Stomach (tissue), 9 donors: ENCODE results near the gene ADRB1. TPM values are rescaled to one million over a fixed set of nuclear protein-coding genes. Genes with fewer than 3 reads are reported as not detected.
A peak's percentile ranks its signal among the peaks of the same experiment; 100 is the strongest.

ENCODE experiments used
- DNase-seq, 2 donors: peaks; one replicate each; pipeline versions ENCODE4 v3.0.0 to v3.0.0-alpha.2; 2013 to 2019
- H3K27ac ChIP-seq, 5 donors: fragments of 200-600 bp in 4 of 5; sonication (generic) in 4 of 5; one replicate each; pipeline ENCODE4 v1.5.1; 2013 to 2019; ENCODE audit warnings: mild to moderate bottlenecking in 1 of 5, moderate library complexity in 1 of 5
- H3K27me3 ChIP-seq, 3 donors: fragments of 200-600 bp; sonication (generic); one replicate each; pipeline ENCODE4 v1.5.1; 2017 to 2019; ENCODE audit warnings: mixed run types in 1 of 3
- H3K36me3 ChIP-seq, 4 donors: fragments of 200-600 bp; sonication (generic); 1 replicate in 3 of 4; 2 replicates in 1 of 4; pipeline ENCODE4 v1.5.1; 2016 to 2019
- H3K4me1 ChIP-seq, 4 donors: fragments of 200-600 bp; sonication (generic); one replicate each; pipeline ENCODE4 v1.5.1; 2016 to 2019
- H3K4me3 ChIP-seq, 4 donors: fragments of 200-600 bp; sonication (generic) in 3 of 4; one replicate each; pipeline ENCODE4 v1.5.1; 2016 to 2019; ENCODE audit warnings: mild to moderate bottlenecking in 1 of 4
- H3K9me3 ChIP-seq, 4 donors: fragments of 200-600 bp; sonication (generic); one replicate each; pipeline ENCODE4 v1.5.1; 2016 to 2019
- EP300 ChIP-seq: sonication (generic); formaldehyde crosslinking; IDR thresholded peaks from one replicate; pipeline ENCODE4 v1.6.1; 2017; ENCODE audit warnings: antibody characterized with exemption
- POLR2A ChIP-seq, 4 donors: fragments of 450-650 bp; IDR thresholded peaks; one replicate each; pipeline ENCODE4 v1.6.1; 2016; ENCODE audit warnings: antibody characterized with exemption in 4 of 4, control low read depth in 2 of 4, mild to moderate bottlenecking in 1 of 4, moderate library complexity in 1 of 4
- POLR2AphosphoS5 ChIP-seq, 3 donors: sonication (generic); formaldehyde crosslinking; IDR thresholded peaks; one replicate each; pipeline ENCODE4 v1.6.1; 2016; ENCODE audit warnings: antibody characterized with exemption in 3 of 3
- WGBS, 5 donors: extraction: QIAGEN DNeasy Blood & Tissue Kit in 3 of 5; methylation state at CpG; one replicate each; pipeline versions ENCODE4 v1.1.5 to v1.1.7; 2013 to 2018; 5-methylcytosine and 5-hydroxymethylcytosine counted together
- intact Hi-C: fragments of 100-400 bp; cut with DNase I; formaldehyde crosslinking; loops from one replicate; pipeline ENCODE4 v1.15.1; 2023; ENCODE audit warnings: low total_unique reads
- polyA plus RNA-seq, 3 donors: library from polyadenylated mRNA; stranded (reverse); fragments of 200-250 nt; gene quantifications; one replicate each; pipeline ENCODE4 v1.2.3, GENCODE V29; 2013
- total RNA-seq, 5 donors: library from RNA; depleted of rRNA; stranded (reverse); fragments of >200 nt; gene quantifications; one replicate each; pipeline versions ENCODE4 v1.1.0 to v1.2.3, GENCODE V29; 2014 to 2016
- TF ChIP-seq, protein P1 (sequence below), 7 experiments: fragments of 450-650 bp in 4 of 7; fragments of 200-600 bp in 3 of 7; sonication (generic) in 3 of 7; IDR thresholded peaks; one replicate each; pipeline ENCODE4 v1.5.1; 2016 to 2019; ENCODE audit warnings: antibody characterized with exemption in 7 of 7, control low read depth in 2 of 7, mild to moderate bottlenecking in 1 of 7
- donor health status: healthy with polysubstance abuse.
- donor health status: Bipolar disorder and iron deficiency.
- donor health status: healthy.

Gene ADRB1
- total and polyA plus RNA-seq, 8 donors = 0.43 to 1.7 (median 0.67) TPM; not detected in 2

- no peak for DNase-seq
- intact Hi-C loops = no loop called here
- no peak overlapping the region for H3K4me3 ChIP-seq
- TF ChIP-seq EP300 (no peak), POLR2AphosphoS5 (IDR thresholded peaks at IDR 0.05) (no peak), POLR2A (IDR thresholded peaks at IDR 0.05) (no peak)
- TF ChIP-seq, protein P1, sequence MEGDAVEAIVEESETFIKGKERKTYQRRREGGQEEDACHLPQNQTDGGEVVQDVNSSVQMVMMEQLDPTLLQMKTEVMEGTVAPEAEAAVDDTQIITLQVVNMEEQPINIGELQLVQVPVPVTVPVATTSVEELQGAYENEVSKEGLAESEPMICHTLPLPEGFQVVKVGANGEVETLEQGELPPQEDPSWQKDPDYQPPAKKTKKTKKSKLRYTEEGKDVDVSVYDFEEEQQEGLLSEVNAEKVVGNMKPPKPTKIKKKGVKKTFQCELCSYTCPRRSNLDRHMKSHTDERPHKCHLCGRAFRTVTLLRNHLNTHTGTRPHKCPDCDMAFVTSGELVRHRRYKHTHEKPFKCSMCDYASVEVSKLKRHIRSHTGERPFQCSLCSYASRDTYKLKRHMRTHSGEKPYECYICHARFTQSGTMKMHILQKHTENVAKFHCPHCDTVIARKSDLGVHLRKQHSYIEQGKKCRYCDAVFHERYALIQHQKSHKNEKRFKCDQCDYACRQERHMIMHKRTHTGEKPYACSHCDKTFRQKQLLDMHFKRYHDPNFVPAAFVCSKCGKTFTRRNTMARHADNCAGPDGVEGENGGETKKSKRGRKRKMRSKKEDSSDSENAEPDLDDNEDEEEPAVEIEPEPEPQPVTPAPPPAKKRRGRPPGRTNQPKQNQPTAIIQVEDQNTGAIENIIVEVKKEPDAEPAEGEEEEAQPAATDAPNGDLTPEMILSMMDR (IDR thresholded peaks at IDR 0.05) = no peak
- peaks cover 0 to 7% (median 0%) of the 10 kb centered on the region in 3 donors for H3K27me3 ChIP-seq
- no peak overlapping the region for H3K27ac ChIP-seq
- no peaks in the 10 kb centered on the region for H3K4me1 ChIP-seq
- H3K36me3 ChIP-seq = no peaks in the 10 kb centered on the region
- WGBS, 5 donors = 76 to 88% (median 86%) methylated on average over 5 of the region's 5 CpGs
- H3K9me3 ChIP-seq = no peaks in the 10 kb centered on the region
These were observed 7.9 kb upstream of the ADRB1 start for GRCh38 chr10:114035791-114036190.

- Histone ChIP-seq H3K27me3 (peaks cover 0 to 35% (median 16%) of the 10 kb centered on the region in 3 donors), H3K9me3 (no peaks in the 10 kb centered on the region), H3K27ac (no peak overlapping the region), H3K4me1 (peaks cover 5 to 15% (median 12%) of the 10 kb centered on the region in 4 donors), H3K36me3 (no peaks in the 10 kb centered on the region), H3K4me3 (no peak overlapping the region)
- WGBS, 5 donors = 66 to 87% (median 79%) methylated on average over 3 of the region's 3 CpGs
- TF ChIP-seq POLR2AphosphoS5 (IDR thresholded peaks at IDR 0.05) (no peak), EP300 (no peak), POLR2A (IDR thresholded peaks at IDR 0.05) (no peak)
- TF ChIP-seq, protein P1 (IDR thresholded peaks at IDR 0.05) = no peak
- intact Hi-C loops = no loop called here
- no peak for DNase-seq
These were observed 4.8 kb upstream of the ADRB1 start for GRCh38 chr10:114038819-114039218.

DNA sequence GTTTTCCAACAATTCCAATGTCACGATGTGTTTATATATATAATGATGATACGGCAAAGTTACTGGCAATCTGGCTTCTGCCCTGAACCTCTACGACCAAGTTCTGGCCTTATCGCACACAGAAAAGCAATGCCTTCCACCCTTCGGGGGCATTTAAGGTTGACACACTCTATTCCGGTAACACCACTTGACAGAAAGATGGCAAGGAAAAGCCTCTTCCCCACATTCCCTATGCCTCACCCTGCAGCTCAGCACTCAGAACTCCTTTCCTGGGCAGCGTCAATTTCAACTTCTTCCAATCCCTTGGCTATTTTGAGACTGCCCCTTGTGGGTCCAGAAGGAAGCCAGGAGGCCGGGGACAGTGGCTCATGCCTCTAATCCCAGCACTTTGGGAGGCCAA, 2.5 kb upstream of the ADRB1 start:
- intact Hi-C loops = no loop called here
- H3K4me3 ChIP-seq = no peak overlapping the region
- TF ChIP-seq, protein P1 (IDR thresholded peaks at IDR 0.05) = no peak
- TF ChIP-seq POLR2AphosphoS5 (IDR thresholded peaks at IDR 0.05) = no peak
- TF ChIP-seq POLR2A (IDR thresholded peaks at IDR 0.05) = no peak
- TF ChIP-seq EP300 = no peak
- no peaks in the 10 kb centered on the region for H3K9me3 ChIP-seq
- peaks cover 5 to 38% (median 28%) of the 10 kb centered on the region in 4 donors for H3K4me1 ChIP-seq
- H3K36me3 ChIP-seq = no peaks in the 10 kb centered on the region
- no peak overlapping the region for H3K27ac ChIP-seq
- 86 to 93% (median 91%) methylated on average over 7 to 8 of the region's 8 CpGs for WGBS, 5 donors
- H3K27me3 ChIP-seq = peaks cover 0 to 58% (median 30%) of the 10 kb centered on the region in 3 donors
- no peak for DNase-seq

- intact Hi-C loops = no loop called here
- H3K27ac ChIP-seq = peak overlapping the region; percentile 62 to 85 (median 79)
- TF ChIP-seq POLR2A (IDR thresholded peaks at IDR 0.05) = no peak
- TF ChIP-seq, protein P1 (IDR thresholded peaks at IDR 0.05) = no peak
- TF ChIP-seq POLR2AphosphoS5 (IDR thresholded peaks at IDR 0.05) = no peak
- peaks cover 5 to 41% (median 28%) of the 10 kb centered on the region in 4 donors for H3K4me1 ChIP-seq
- WGBS, 5 donors = 1 to 2% (median 1%) methylated on average over 21 to 38 of the region's 38 CpGs
- no peaks in the 10 kb centered on the region for H3K9me3 ChIP-seq
- H3K4me3 ChIP-seq = peak overlapping the region; percentile 56 to 61 (median 59)
- peaks cover 0 to 67% (median 30%) of the 10 kb centered on the region in 3 donors for H3K27me3 ChIP-seq
- H3K36me3 ChIP-seq = no peaks in the 10 kb centered on the region
- DNase-seq = peak; percentile 36 to 62
These were observed 653 bp upstream of the ADRB1 start for GRCh38 chr10:114042895-114043531.
